ENCODE data around the gene ZCCHC7.

DNA sequence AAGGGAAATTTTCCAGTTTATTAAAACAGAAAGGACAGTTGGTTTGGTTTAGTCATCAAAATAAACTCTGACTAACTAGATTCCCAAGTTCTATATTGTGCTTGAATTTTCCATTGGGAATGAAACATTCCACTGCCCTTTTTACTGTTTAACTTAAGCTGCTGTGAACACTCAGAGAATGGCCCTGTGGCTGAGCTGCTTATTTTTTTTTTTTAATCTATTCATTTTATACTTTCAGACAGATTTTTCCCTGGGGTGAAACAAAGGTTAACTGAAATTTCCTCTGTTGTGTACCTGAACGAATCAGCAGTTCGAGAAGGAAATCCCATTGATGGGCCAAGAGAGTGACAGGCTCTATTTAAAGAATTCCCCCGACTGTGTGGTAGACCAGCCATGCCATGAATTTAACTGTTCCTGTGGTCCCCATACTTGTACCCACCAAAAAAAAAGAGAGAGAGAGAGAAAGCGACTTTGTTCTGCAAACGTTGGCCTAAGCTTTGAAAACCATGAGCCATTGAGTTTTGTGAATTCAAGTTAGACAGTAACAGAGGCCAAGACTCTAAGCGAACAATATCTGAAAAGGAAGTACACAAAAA lies 163.5 kb downstream of the ZCCHC7 start:
- TF ChIP-seq EZH2 (IDR thresholded peaks at IDR 0.05; ENCODE audit: insufficient read depth, poor library complexity, severe bottlenecking) (no peak), EZH2phosphoT487 (IDR thresholded peaks at IDR 0.05; ENCODE audit: insufficient read depth, low read depth) (no peak)

Data from GM23248 (cell line).